ENCODE measurements around the gene KDM2A. TPM values are rescaled to one million over a fixed set of nuclear protein-coding genes. Genes with fewer than 3 reads are reported as not detected.

Gene KDM2A
- total and polyA plus RNA-seq, 9 donors: 32.1 to 65.0 (median 54.2) TPM

Other genes with a start within 250 kb of the KDM2A start
- gene PC, start 160.9 kb upstream of the KDM2A start, total RNA-seq: 10.0 TPM
- 10 to 100 TPM; 15.1 to 30.9 (median 19.3) TPM for gene PC, start 160.9 kb upstream of the KDM2A start, polyA plus RNA-seq (ENCODE audit: insufficient read depth in 1 of 8, insufficient read length in 8 of 8, low replicate concordance in 1 of 8)
- not detected for gene C11orf86, start 144.0 kb upstream of the KDM2A start, total RNA-seq
- 1 to 10 TPM in 1 of 8 donors, not detected in 7; 1.0 TPM for gene C11orf86, start 144.0 kb upstream of the KDM2A start, polyA plus RNA-seq (ENCODE audit: insufficient read depth in 1 of 8, insufficient read length in 8 of 8, low replicate concordance in 1 of 8)
- gene SYT12, start 96.1 kb upstream of the KDM2A start, total RNA-seq: not detected
- gene SYT12, start 96.1 kb upstream of the KDM2A start, polyA plus RNA-seq (ENCODE audit: insufficient read depth in 1 of 8, insufficient read length in 8 of 8, low replicate concordance in 1 of 8): under 1 TPM; 0.05 to 0.30 (median 0.07) TPM
- 14.2 TPM for gene RHOD, start 62.4 kb upstream of the KDM2A start, total RNA-seq
- 10 to 100 TPM; 13.2 to 20.9 (median 17.5) TPM for gene RHOD, start 62.4 kb upstream of the KDM2A start, polyA plus RNA-seq (ENCODE audit: insufficient read depth in 1 of 8, insufficient read length in 8 of 8, low replicate concordance in 1 of 8)
- 31.7 TPM for gene GRK2, start 147.2 kb downstream of the KDM2A start, total RNA-seq
- gene GRK2, start 147.2 kb downstream of the KDM2A start, polyA plus RNA-seq (ENCODE audit: insufficient read depth in 1 of 8, insufficient read length in 8 of 8, low replicate concordance in 1 of 8): 10 to 100 TPM; 47.8 to 62.9 (median 59.4) TPM
- 19.8 TPM for gene ANKRD13D, start 170.0 kb downstream of the KDM2A start, total RNA-seq
- 10 to 100 TPM; 16.2 to 35.5 (median 30.7) TPM for gene ANKRD13D, start 170.0 kb downstream of the KDM2A start, polyA plus RNA-seq (ENCODE audit: insufficient read depth in 1 of 8, insufficient read length in 8 of 8, low replicate concordance in 1 of 8)
- gene SSH3, start 184.3 kb downstream of the KDM2A start, total RNA-seq: 9.7 TPM
- gene SSH3, start 184.3 kb downstream of the KDM2A start, polyA plus RNA-seq (ENCODE audit: insufficient read depth in 1 of 8, insufficient read length in 8 of 8, low replicate concordance in 1 of 8): 10 to 100 TPM; 13.6 to 20.5 (median 16.7) TPM
- 33.6 TPM for gene POLD4, start 234.3 kb downstream of the KDM2A start, total RNA-seq
- 10 to 100 TPM; 24.6 to 53.6 (median 32.1) TPM for gene POLD4, start 234.3 kb downstream of the KDM2A start, polyA plus RNA-seq (ENCODE audit: insufficient read depth in 1 of 8, insufficient read length in 8 of 8, low replicate concordance in 1 of 8)